NK-92 treated with Interleukin-12 subunit alpha and Interleukin-12 subunit beta, amount 100 ng/mL, for 24 hours (cell line): ENCODE results near the gene SCRG1.

Source experiments
- DNase-seq: peaks from one replicate; lab custom pipeline; 2025; lab: John Stamatoyannopoulos, UW

The SCRG1 gene

DNA sequence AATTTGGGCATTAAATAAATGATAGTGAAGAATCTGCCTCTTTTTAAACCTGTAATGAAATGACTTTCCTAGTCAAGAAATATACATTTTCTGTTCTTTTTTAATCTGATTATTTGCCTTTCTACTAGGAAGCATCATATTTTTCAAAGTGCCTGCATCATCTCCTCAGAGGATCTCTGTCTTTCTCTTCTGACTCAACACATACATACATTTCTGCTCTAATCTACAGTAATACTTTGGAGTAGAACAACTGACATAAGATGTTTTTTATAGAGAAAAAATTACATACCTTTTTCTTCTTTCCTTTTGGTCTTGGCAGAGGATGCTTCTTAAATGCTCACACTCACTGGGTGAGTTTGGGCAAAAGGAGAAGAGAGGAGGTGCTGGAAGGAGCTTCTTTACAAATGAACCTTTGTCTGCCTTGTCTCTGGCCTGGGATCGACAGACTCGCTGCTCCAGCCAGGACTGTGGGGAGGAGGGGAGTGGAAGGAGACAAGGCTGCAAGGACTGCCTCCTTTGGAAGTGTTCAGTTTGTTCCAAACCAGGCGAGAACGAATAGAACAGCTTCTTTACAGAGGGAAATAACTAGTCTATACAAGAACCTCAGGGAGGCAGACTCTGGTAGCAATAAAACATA lies at the start of gene SCRG1:
Gene SCRG1, minus strand, starts transcription at position 338 of the 637 bp plus-strand sequence. CDS start 7,702 bp downstream, outside the sequence.
- no peak for DNase-seq

DNA sequence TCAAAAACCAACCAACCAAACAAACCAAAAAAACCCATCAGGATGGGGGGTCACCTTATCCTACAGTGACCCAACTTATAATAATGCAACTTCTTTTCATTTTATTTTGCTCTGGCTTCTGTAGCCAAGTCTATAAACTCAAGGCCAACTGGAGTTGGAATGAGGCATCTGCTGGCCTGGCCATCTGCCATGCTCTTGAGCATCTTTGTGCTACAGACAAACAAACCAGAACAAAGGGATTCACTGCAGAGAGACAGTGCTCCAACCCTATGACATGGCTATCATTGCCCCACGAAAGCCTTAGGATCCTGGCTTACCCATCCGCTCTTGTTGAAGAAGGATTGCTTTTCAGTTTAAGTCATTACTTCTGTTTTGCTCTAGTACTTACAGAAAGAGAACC lies 49.2 kb upstream of the SCRG1 start:
- DNase-seq, result no peak

DNA sequence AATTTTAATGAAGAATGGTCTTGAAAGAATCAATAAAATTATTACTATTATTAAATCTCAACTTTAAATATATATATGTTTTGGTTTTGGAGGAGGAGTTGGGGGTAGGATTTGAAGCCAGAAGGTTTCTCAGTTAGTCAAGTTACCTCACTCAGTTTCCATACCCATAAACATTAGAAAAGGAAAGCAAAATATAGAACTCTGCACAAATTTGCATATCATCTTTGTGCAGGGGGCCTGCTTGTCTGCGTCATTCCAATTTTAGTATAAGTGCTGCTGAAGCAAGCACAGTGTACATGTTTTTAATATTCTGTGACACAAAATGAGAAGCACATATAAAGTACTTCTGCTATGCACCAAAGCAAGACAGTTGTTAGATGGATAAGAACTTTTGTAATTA lies 47.5 kb upstream of the SCRG1 start:
- DNase-seq, result no peak

DNA sequence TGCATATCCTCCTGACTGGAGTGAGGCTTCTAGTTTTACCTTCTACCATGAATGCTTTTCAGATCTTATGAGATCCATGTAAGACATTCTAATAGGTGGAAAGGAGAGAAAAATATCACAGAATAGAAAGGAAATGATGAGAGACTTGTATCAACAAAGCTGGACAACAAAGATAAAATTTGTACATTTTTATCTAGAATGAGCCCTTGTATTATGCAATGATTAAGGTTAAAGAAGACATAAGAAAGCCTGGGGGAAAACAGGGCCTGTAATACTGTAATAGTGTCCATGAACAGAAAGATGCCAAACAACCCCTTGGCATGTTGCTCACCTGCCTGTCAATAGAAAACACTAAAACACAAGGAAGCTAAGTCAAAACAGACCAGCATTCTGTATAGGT lies 44.2 kb upstream of the SCRG1 start:
- DNase-seq, result no peak

DNA sequence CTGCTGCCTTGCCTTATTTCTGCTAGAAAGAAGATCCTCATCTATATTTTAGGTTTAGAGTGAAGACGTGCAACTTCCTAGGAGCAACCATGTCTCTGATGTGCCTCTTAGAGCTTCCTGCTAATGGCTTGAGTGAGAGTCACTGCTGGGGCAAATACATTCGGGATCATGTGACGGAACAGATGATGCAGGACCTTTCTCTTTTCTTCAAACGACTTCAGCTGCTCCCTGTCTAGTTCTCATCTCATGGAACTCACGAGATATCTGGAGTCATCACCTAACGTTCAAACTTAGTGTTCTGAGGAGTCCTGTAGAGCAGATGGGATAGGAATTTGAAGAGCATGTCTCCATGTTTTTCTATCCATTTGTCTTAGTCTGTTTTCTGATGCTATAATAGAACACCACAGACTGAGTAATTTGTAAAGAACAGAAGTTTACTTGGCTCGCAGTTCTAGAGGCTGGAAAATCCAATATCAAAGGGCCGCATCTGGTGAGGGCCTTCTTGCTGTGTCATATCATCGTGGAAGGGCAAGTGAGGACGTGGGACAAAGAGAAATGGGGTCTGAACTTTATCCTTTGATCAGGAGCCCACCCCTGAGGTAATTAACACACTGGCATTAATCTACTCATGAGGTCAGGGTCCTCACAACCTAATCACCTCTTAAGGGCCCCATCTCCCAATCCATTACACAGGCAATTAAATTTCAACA lies 43.5 kb upstream of the SCRG1 start:
- no peak for DNase-seq

DNA sequence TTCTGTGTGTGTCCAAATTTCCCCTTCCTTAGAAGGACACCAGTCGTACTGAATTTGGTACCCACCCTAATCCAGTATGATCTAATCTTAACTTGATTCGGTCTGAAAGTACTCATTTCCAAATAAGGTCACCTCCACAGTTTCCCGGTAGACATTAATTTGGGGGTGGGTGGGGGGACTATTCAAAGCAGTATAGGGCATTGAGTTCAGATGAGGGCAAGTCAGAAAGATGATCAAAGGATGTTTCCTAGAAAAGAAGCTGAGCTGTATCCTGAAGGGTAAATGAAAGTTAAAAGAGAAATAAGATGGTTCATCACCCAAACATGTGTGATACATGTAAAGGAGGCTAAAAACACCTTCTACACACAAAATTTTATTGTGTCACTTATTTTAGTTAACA lies 42.0 kb upstream of the SCRG1 start:
- no peak for DNase-seq

DNA sequence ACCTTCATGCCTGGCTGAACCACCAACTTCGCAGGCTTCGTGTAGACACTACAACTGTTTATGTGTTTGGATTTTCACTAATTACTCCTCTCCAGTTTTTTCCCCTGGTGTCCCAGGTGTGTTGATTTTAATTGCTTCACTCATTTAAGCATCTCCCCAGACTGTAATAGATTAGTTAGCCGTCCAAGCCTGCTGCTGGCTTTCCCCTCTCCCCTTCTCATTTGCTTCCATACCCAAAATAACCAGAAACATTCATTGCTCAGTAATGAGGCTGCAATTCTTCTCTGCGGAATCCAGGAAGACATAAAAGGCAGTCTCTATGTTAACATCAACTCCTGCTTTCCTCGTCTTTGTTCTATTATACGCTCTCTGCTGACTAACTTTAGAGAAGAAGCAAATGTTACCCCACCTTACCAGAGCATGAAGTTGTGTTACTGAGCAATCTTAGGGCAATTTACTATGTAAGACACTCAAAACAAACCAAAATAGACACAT lies 37.9 kb upstream of the SCRG1 start:
- no peak for DNase-seq

DNA sequence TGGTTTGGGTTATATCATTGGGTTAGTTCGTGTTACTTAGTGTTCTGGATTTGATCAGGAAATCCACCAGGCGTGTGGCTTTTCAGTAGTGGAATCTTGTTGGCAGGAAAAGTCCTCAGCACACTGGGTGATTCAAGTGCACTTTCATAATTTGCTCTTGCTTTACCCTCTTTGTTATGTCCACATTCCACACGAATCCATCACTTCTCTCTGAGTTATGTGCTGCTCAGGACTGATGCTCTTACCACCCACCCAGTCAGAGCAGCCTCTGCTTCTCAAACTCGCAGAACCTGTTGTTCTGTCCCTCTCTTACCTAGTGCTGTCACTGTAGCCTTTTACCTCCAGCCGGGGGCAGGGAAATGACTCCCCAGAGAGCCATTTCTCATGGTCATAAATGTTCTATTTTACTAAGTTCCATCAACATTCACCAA lies 37.2 kb upstream of the SCRG1 start:
- no peak for DNase-seq

DNA sequence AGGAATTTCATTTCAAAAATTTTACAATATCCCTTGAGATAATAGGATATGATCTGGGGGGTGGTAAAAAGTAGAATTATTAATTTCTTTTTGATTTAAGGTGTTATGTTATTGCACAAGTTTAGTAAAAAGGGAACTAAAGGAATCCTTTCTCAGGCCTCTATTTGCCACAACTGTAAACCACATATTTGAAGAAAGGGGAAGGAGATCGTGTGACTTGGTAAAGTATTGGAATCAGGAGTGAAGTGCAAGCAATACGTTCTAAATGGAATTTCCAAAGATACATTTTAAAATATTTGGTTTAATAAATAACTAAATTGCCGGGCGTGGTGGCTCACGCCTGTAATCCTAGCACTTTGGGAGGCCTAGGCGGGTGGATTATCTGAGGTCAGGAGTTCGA lies 35.3 kb upstream of the SCRG1 start:
- DNase-seq, result no peak

DNA sequence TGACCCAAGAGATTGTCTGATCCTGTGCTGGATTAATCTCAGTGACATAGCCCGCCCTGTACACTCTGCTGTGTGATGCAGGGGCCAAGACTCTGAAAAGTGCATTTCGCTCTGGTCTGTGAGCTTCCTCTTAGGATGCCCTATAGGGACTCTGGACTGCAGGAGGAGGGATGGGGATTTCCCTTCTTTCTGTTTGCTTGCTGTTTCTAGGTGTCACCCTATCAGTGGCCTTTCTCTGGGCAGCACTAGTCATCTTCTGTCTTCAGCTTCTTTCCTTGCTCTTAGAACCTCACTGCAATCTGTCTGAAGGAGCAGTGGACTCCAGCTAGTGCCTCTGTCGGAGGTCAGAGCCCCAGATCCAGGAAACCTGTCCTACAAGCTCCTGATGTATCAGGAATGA lies 34.5 kb upstream of the SCRG1 start:
- no peak for DNase-seq

DNA sequence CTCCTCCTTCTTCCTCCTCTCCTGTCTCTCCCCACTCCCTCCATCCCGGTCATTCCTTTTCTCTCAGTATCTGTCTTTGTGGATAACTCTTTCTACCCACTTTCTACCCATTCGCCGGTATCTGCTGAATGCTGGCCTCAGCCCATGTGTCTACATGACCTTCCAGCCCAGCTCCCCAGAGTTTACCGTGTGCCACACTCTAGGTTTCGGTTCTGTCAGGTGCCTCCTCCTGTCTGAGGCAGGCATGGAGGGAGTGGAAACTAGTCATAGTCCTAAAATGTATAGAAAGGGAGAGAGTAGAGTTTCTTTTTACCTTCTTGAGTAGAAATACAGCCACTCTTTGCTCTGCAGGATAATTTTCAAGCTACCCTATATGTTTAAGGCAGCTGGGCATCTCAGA lies 33.5 kb upstream of the SCRG1 start:
- DNase-seq, result no peak

DNA sequence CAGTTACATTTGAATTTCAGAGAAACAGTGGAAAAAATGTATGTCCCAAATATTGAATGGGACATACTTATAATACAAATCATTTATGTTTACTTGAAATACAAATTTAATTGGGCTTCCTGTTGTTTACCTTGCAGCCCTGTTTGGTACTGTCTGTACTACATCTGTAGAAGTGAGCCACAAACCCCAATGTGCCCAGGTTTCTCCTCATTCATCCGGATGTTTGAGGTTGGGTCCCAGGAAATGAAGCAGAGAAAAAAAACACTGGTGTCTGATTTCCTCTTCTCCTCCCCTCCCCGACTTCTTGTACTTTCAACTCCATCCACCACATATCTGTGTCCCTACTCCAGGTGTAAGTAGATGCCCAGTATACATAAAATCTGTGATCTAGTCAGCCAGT lies 27.1 kb upstream of the SCRG1 start:
- DNase-seq, result no peak

DNA sequence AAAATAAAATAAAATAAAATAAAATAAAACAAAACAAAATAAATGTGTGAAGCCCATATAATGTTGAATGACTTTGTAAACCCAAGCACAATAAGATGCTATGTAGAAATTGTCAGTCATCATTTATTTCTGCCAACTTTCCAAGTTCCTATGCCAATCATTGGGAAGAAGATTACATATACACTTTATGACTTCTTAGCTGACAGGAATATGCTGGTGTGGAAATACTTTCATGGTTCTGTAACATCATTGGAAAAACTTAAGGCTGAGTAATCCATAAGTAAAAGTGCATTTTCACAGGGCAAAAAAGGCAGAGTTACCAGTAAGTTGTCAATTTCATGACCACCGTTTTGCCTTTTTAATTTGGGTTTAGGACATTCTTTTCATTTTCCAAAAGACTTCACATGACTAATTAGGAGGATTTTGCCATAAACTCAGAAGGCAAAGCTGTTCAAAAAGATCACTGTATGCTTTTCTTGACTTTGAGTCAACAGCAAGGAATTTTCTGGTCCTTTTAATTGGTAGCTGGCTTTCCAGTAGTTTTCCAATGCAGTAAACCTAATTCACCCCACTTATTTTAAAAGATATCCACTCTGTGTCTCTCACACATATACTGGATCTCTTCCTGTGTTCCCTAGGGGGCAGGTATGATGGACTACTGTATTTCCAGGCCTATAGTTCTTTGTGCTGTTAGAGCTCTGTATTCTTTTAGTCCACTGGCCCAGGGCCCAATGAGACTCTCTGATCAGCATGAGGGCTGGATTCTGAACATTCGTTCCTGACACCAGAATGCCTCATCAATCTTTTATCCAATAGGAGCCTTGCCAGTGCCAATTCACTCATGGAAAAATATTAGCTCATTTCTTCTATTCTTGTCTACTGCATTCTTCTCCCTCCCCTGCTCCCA lies 26.2 kb upstream of the SCRG1 start:
- no peak for DNase-seq

DNA sequence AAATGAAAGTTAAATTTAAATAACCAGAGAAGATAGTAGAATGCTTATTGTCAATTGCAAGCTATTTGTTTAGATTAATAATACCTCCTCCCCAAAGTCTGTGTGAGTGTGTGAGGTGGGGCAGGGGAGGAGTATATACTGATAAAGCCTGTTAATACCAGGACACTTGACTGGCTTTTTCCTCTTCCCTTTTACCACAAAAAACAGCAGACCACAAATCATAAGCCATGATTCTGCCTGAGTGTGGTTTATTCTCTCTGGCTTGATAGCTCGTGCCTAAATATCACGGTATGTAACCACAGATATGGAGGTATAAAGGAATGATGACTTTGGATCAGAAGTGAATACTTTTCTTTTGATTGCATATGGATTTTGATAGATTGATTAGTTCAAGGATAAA lies 21.9 kb upstream of the SCRG1 start:
- no peak for DNase-seq

DNA sequence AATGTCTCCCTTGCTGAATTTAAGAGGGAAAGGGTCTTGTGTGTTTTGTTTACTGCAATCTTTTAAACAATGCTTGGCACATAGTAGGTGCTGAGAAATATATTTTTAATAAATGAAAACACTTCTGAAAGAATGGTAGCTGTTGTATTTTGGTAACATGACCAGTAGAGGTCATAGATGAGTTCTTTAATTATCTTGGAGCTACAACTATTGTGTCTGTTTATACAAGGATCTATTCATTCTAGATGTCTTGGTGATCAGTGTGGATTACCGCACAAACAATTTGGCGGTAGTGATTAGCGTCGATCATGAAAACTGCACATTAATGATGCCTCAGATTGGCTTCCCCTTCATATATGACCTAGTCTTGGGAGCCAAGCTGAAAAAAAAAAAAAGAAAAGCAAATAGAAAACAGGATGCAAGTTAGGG lies 21.4 kb upstream of the SCRG1 start:
- no peak for DNase-seq

DNA sequence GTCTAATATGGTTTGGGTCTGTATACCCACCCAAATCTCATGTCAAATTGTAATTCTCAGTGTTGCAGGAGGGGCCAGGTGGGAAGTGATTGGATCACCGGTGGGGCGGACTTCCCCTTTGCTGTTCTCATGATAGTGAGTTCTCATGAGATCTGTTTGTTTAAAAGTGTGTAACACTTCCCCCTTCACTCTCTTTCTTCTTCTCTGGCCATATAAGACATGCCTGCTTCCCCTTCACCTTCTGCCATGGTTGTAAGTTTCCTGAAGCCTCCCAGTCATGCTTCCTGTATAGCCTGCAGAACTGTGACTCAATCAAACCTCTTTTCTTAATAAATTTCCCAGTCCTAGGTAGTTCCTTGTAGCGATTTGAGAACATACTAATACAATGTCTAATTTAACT lies 19.7 kb upstream of the SCRG1 start:
- DNase-seq, result no peak

DNA sequence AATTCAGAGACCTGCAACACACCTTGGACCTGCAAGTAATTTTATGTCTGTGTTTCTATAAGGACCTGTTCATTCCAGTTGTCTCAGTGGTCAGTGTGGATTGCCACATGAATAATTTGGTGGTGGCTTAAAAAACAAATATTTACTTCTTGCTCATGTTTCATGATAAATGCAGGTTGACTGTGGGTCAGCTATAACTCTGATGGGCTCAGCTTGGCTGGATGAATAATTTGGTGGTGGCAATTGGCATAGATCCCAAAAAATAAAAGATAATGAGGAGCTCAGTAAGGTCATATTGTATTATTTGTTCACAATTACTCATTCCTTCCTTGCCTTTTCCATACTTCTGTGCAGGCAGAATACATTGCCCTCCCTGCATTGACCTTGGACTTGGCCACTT lies 18.9 kb upstream of the SCRG1 start:
- DNase-seq, result no peak

DNA sequence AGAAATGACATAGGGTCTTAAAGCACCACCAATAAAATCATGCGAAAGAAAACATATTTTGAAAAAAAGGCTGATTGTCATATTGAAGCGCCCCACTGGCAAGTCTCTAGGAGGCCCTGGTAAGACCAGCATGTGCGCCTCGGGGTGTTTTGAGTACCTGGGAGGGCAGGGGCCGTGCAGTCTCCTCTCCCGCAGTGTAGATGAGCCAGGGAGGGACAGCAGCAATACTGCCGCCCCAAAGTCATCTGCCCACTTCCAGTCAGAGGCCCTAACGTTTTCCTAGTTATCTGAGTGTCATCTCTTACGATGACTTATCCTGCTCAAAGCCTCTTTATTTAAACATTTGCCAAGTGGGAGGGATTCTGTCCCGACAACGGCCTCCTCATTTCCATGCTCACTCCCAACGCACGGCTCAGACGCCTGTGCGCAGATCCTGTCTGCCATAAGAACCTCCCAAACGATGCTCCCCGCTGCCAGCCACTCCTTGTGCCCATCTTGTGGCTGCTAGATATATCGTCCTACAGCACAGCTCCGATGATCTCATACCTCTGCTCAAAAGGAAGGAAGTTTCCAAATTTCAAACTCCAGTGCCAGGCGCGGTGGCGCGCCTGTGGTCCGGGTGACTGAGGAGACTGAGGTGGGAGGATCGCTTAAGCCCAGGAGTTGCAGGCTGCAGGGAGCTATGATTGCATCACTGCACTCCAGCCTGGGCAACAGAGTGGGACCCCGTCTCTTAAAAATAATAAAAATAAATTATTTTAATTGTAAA lies 17.2 kb upstream of the SCRG1 start:
- DNase-seq, result no peak

DNA sequence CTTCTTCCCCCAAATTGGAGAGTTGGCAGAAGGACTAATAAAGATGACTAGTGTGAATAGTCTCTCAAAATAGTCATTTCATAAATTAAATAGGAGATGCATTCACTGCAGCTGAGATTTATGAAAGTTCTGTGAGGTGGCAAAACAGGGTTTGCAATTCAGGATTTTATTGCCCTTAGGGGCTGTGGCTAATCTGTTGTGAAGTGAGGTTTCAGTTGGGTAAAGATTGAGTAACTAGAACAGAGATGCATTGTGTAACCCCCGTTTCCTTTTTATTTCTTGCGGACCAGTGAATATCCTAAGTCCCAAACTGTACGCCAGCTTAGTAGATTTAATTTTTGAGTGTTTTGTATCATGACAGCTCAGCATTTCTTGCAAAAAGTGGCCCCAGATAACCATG lies 16.2 kb upstream of the SCRG1 start:
- no peak for DNase-seq

DNA sequence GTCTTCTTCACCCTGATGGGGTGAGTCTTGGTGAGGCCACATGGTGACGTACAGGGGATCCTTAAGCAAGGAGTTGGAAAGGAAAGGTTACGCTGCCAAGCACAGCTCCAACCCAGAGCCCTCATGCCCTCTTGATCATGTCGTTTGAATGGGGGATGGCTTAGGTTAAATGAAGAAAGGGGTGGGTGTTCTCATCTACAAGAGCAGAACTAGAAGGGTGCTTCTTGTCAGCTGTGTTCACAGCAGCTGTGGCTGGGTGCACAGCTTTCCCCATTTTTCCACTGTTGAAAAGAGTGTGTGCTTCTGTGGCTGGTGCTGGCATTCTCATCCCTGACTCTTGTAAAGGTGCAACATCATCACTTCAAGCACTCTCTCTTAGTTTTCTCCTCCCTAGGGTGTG lies 15.5 kb upstream of the SCRG1 start:
- DNase-seq, result no peak

DNA sequence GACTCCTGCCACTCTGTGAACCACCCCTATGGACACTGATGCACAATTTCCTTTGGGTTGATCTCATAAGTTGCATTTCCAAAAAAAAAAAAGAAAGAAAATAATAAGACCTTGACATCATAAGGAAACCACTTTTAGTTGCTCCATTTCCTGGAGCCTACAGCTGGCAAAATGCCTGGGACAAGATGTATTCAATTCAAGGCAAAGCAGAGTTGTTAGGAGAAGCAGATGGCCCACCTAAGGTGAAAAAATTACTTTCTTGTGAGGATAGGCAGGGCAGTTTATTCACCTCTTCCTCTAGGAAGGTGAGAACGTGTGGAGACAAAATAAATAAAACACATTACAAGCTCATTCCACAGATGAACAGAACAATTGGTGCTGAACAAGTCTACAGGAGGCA lies 14.1 kb upstream of the SCRG1 start:
- DNase-seq, result no peak

DNA sequence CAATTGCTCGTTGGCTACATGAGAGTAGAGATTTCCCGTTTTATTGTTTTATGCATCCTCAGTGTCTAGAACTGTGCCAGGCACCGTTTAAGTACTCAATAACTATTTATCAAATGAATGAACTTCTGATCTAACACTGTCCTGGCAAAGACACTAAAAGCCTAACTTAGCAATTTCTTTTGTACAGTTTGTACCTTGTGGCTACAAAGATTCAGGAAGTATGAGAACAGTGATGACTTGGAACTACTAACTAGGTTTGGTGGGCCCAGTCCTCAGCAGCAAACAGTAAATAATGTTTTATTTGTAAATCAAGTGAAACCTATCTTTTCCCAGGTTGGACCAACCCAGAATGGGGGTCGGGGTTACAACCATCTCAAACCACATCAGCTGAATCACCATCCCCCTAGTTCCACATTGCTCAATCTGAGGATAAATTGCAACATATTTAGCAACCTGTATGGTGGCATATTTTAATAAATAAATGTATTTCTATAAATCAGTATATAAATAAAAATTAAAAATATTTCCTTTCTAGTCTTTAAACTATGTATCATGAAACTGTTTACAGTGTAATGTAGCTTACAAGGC lies 12.3 kb upstream of the SCRG1 start:
- DNase-seq, result no peak
